Measurements from ENCODE around the gene SOCS2.

SOCS2 gene

DNA sequence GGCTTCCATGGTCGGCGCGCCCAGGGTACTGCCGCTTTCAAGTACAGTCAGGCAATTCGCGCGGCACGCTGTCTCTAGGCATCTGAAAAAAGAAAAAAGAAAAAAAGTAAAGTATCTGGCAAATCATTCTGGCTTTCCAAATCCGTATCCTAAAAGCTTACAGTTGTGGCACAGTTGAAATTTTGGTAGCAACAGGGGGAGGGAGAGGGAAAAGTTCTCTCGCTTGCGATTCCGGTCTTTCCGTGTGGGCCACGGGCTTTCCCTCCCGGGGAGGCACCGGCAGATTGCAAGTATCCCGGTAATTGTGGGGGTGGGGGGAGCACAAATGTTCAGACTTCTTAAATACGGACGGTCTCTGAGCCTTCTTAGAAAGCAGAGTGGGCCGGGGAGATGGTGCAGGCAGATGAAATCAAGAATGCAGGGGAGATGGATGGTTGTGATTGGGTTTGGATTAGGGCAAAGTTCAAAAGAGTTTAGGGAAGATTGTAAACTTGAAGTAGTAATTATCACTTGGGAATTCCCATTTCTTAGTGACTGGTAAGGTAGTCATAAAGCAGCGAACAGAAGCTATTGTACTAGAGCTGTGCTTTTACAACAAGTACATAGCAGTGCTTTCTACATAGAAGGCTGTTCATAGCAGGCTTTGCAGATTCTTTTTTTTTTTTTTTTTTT is 1.2 kb downstream of the SOCS2 start:
- Histone ChIP-seq H3K36me3 (no peaks in the 10 kb centered on the region), H3K27ac (no peak overlapping the region), H4K20me1 (peaks cover 59% of the 10 kb centered on the region), H3K4me3 (peak overlapping the region; percentile 72), H3K9ac (no peak overlapping the region), H3K9me3 (no peaks in the 10 kb centered on the region), H3K4me1 (peaks cover 39% of the 10 kb centered on the region), H3K4me2 (peak overlapping the region; percentile 100), H3K27me3 (peaks cover 100% of the 10 kb centered on the region)
- TF ChIP-seq Cebpa-rat (IDR thresholded peaks at IDR 0.05): no peak

DNA sequence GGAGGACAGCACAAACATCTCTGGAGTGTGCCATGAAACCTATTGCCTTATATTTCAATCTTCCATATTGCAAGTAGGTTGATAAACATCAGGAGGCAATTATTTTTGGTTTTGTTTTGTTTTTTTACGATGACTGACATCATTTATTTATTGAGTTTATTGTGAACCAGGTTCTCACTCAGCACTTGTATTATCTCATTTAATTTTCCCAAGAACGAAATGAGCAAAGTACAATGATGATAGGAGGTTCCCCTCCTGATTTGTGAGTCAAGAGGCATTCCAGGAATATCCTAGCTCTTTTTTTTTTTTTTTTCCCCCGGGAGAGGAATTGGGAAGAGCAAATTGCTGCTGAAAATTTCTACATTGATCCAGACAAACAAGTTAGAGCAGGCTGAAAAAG is 4.7 kb downstream of the SOCS2 start:
- TF ChIP-seq Cebpa-rat (IDR thresholded peaks at IDR 0.05): no peak
- no peaks in the 10 kb centered on the region for H3K9me3 ChIP-seq
- H3K36me3 ChIP-seq: no peaks in the 10 kb centered on the region
- H3K27ac ChIP-seq: no peak overlapping the region
- H3K4me2 ChIP-seq: no peak overlapping the region
- peaks cover 35% of the 10 kb centered on the region for H4K20me1 ChIP-seq
- peaks cover 16% of the 10 kb centered on the region for H3K4me1 ChIP-seq
- H3K4me3 ChIP-seq: no peak overlapping the region
- peaks cover 79% of the 10 kb centered on the region for H3K27me3 ChIP-seq
- no peak overlapping the region for H3K9ac ChIP-seq

DNA sequence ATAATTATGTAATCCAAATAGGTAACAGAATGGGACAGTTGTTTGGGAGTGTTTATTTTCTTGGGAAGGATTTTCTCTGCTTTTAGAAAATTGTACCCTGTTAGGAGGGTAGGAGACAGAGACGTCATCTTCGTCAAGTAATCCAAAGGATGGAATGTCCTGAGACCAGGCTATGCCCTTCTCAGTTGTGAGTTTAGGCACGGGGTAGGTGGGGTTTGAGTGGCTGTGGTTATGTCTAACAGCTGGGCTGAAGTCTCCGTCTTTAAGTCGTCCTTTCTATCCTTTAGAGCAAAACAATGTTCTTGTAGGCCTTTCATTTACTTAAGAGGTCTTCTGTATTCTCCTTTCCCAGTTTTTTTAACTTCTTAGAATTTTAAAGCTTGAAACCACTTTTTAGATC is 5.7 kb downstream of the SOCS2 start:
- TF ChIP-seq Cebpa-rat (IDR thresholded peaks at IDR 0.05): no peak
- H3K27me3 ChIP-seq: peaks cover 72% of the 10 kb centered on the region

DNA sequence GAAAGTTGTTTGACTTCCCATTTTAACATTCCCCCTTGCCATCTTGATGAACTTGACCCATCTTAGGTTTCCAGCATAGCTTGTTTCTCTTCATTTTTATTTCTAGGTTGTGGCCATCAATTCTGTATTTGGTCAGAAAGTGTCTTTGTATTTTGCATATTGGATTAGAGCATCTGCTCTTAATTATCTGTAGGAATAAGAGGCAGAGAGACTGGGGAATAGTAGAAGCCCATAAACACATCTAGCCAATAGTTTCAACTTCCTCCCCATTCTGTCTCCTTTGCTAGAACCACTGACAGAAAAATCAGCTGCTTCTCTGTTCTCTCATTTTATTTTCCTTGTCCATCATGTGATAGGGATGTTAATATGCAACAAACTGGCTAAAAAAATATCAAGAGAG is 8.2 kb downstream of the SOCS2 start:
- H3K4me3 ChIP-seq: no peak overlapping the region
- no peak overlapping the region for H3K4me2 ChIP-seq
- peaks cover 60% of the 10 kb centered on the region for H3K27me3 ChIP-seq
- no peaks in the 10 kb centered on the region for H3K9me3 ChIP-seq
- H3K36me3 ChIP-seq: no peaks in the 10 kb centered on the region
- no peak for TF ChIP-seq Cebpa-rat (IDR thresholded peaks at IDR 0.05)
- H3K4me1 ChIP-seq: peaks cover 5% of the 10 kb centered on the region; the same call in 1 of the 2 replicates
- H3K9ac ChIP-seq: no peak overlapping the region
- no peak overlapping the region for H3K27ac ChIP-seq
- 0 out of 2 replicates have a peak, but pooled peaks cover under 1% of the 10 kb centered on the region for H4K20me1 ChIP-seq

More for the DNA sequence above, 5.7 kb downstream of the SOCS2 start:
- H3K36me3 ChIP-seq: no peaks in the 10 kb centered on the region
- no peak overlapping the region for H3K4me3 ChIP-seq
- H3K27ac ChIP-seq: no peak overlapping the region
- no peaks in the 10 kb centered on the region for H3K9me3 ChIP-seq
- peaks cover 25% of the 10 kb centered on the region for H4K20me1 ChIP-seq
- H3K4me1 ChIP-seq: peaks cover 6% of the 10 kb centered on the region; the same call in 1 of the 2 replicates
- H3K4me2 ChIP-seq: no peak overlapping the region
- no peak overlapping the region for H3K9ac ChIP-seq

DNA sequence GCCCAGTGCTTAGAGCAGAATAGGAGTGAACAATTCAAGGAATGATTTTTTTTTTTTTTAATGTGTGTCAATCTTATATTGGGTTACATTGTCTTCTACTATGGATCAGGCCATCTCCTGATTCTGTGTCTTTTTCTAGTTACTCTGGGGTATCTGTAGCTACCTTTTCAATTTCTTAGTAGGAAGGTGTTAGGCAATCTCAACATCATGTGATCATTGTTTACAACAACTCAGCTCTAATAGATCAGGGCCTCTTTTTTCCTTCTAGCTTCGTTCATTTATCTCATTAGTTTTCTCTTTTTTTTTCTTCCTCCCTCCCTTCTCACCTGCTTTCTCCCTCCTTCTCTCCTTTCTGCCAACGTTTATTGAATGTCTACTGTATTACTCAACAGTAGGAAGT is 8.9 kb downstream of the SOCS2 start:
- no peak overlapping the region for H3K4me2 ChIP-seq
- H3K36me3 ChIP-seq: no peaks in the 10 kb centered on the region
- H3K9me3 ChIP-seq: no peaks in the 10 kb centered on the region
- TF ChIP-seq Cebpa-rat (IDR thresholded peaks at IDR 0.05): no peak
- no peak overlapping the region for H3K27ac ChIP-seq
- peaks cover 53% of the 10 kb centered on the region for H3K27me3 ChIP-seq
- H4K20me1 ChIP-seq: no peaks in the 10 kb centered on the region
- no peak overlapping the region for H3K4me3 ChIP-seq
- H3K9ac ChIP-seq: no peak overlapping the region
- peaks cover 5% of the 10 kb centered on the region; the same call in 1 of the 2 replicates for H3K4me1 ChIP-seq

DNA sequence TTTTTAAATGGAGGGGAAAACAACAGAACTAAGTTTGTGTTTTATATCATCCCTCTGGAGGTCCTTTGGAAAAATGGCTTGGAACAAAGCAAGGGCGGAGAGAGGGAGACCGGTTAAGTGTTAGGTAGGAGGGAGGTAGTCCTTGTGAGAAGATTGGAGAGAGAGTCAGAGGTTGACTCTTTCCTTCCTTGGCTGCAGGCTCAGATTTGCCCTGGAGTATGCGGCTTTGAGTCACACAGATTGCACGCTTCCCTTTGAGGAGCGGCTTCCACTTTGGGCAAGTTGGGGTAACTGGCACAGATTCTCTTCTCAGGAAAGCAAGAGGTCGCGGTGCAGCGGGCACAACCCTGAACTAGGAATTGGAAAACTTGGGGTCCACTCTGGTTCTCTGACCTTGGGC is 9.9 kb downstream of the SOCS2 start:
- peaks cover 5% of the 10 kb centered on the region; the same call in 1 of the 2 replicates for H3K4me1 ChIP-seq

DNA sequence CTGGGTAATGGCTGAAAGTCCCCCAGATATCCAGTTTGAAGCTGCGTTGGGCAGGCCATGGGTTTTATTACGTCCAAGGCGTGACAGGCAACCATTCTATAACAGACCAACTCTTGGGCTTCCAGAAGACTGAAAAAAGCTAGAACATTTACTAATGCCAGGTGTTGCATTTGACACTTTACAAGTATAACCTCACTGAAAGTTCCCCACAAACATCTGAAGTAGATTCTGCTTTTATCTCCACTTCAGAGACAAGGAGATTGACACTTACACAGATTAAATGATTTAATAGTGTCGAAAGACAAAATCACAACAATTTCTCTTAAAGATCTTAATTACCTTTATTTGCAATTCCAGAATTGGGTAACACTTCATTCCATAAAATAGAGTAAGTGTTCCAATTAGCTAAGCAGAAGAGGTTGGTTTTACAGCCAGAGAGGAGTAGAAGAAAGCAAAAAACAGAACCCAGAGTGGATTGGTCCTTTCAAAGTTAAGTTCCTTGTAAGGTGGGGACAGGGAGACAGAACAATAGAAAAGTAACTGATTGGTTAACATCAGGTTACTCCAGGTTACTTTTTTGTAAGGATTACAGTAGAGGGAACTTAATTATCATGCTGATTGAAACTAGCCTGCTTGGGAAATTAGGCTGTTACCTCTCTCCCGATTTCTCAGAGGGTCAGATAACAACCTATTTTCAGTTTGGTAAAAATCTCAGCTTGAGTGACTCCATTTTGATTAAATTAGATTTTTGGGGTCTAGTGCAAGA is 11.3 kb downstream of the SOCS2 start:
- no peak overlapping the region for H3K27ac ChIP-seq
- no peak overlapping the region for H3K4me2 ChIP-seq
- no peak for TF ChIP-seq Cebpa-rat (IDR thresholded peaks at IDR 0.05)
- no peaks in the 10 kb centered on the region for H3K36me3 ChIP-seq
- H3K4me1 ChIP-seq: peaks cover 17% of the 10 kb centered on the region
- no peaks in the 10 kb centered on the region for H3K9me3 ChIP-seq
- H4K20me1 ChIP-seq: no peaks in the 10 kb centered on the region
- peaks cover 41% of the 10 kb centered on the region for H3K27me3 ChIP-seq
- H3K4me3 ChIP-seq: no peak overlapping the region
- H3K9ac ChIP-seq: no peak overlapping the region

More for the DNA sequence above, 9.9 kb downstream of the SOCS2 start:
- H4K20me1 ChIP-seq: no peaks in the 10 kb centered on the region
- H3K4me3 ChIP-seq: no peak overlapping the region
- no peaks in the 10 kb centered on the region for H3K9me3 ChIP-seq
- no peak overlapping the region for H3K9ac ChIP-seq
- H3K36me3 ChIP-seq: no peaks in the 10 kb centered on the region
- H3K27ac ChIP-seq: no peak overlapping the region
- TF ChIP-seq Cebpa-rat (IDR thresholded peaks at IDR 0.05): no peak
- H3K27me3 ChIP-seq: peaks cover 50% of the 10 kb centered on the region
- H3K4me2 ChIP-seq: no peak overlapping the region

DNA sequence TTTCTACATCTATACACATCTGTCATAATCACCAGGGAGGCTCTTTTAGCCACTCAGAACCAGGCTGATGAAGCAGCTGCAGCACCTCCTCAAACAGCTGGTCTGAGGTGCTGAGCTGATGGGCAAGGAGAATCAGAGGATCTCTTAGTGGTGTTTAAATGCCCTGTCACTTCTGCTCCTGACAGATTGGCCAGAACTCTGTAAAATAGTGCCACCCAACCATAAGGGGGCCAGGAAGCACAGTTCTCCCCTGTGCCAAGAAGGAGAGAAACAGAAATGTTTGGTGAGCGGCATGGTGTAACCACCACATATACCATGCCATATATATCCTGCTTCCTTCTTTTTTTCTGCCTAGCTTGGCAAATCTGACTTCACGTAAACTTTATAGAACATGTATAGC is 12.8 kb downstream of the SOCS2 start:
- peaks cover 31% of the 10 kb centered on the region for H3K4me1 ChIP-seq
- H3K27ac ChIP-seq: no peak overlapping the region
- peaks cover 44% of the 10 kb centered on the region for H3K27me3 ChIP-seq
- H3K36me3 ChIP-seq: no peaks in the 10 kb centered on the region
- H3K4me2 ChIP-seq: 0 out of 2 replicates have a peak overlapping the region, but pooled peaks have one; percentile 1
- no peak for TF ChIP-seq Cebpa-rat (IDR thresholded peaks at IDR 0.05)
- no peak overlapping the region for H3K9ac ChIP-seq
- no peak overlapping the region for H3K4me3 ChIP-seq
- H4K20me1 ChIP-seq: no peaks in the 10 kb centered on the region
- no peaks in the 10 kb centered on the region for H3K9me3 ChIP-seq

DNA sequence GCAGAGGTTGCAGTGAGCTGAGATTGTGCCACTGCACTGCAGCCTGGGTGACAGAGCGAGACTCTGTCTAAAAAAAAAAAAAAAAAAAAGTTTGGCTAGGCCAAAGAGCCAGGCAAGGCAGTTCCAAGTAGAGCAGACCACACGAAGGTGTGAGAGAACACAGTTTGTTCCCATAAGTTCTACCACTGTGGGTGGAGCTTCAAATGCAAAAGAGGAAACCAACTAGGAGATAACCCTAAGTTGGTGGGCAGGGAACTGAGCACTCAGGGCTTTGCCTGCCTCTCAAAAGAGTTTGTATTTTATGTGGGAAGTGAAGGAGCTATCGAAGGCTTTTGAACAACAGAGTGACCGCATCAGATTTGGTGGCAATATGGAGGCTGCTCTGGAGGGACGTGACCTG is 15.1 kb downstream of the SOCS2 start:
- TF ChIP-seq Cebpa-rat (IDR thresholded peaks at IDR 0.05): no peak
- no peak overlapping the region for H3K27ac ChIP-seq
- no peak overlapping the region for H3K4me3 ChIP-seq
- no peak overlapping the region for H3K9ac ChIP-seq
- H4K20me1 ChIP-seq: peaks cover 10% of the 10 kb centered on the region; the same call in 1 of the 2 replicates
- H3K4me2 ChIP-seq: peak overlapping the region; percentile 7; the same call in 1 of the 2 replicates
- peaks cover 41% of the 10 kb centered on the region for H3K4me1 ChIP-seq
- no peaks in the 10 kb centered on the region for H3K36me3 ChIP-seq
- peaks cover 63% of the 10 kb centered on the region for H3K27me3 ChIP-seq
- H3K9me3 ChIP-seq: no peaks in the 10 kb centered on the region

DNA sequence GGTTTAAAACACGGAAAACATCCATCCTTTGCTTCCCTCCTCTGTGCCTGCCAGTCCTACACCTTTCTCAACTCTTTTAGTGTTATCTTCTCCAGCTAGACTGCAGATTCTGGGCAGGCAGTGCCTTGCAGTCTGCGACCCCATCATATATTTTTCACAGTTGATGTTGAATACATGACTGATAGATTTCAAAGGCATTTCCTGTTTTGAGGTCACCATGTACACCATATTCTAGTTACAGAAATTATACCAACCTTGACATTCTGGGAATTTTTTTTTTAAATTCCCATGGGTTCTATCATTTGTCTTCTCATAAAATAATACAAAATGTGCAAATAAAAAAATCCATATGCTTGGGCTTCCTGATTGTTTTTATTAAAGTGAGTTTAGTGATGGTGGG is 16.6 kb downstream of the SOCS2 start:
- Histone ChIP-seq H3K27me3 (peaks cover 77% of the 10 kb centered on the region), H3K9ac (no peak overlapping the region)

More for the DNA sequence above, 16.6 kb downstream of the SOCS2 start:
- Histone ChIP-seq H3K36me3 (no peaks in the 10 kb centered on the region), H4K20me1 (peaks cover 16% of the 10 kb centered on the region; the same call in 1 of the 2 replicates), H3K4me2 (peak overlapping the region; percentile 54), H3K27ac (peak overlapping the region; percentile 44; the same call in 1 of the 2 replicates), H3K9me3 (no peaks in the 10 kb centered on the region), H3K4me1 (peaks cover 56% of the 10 kb centered on the region), H3K4me3 (no peak overlapping the region)
- TF ChIP-seq Cebpa-rat (IDR thresholded peaks at IDR 0.05): no peak

Data from BLaER1 (cell line).